GM21786 (cell line): ENCODE data around the gene CCT8.

Experiments used
- ATAC-seq: cut with Tn5 transposase; IDR thresholded peaks from one replicate; pipeline ENCODE4 v1.9.1; 2021; ENCODE audit not compliant: unreplicated experiment

The CCT8 gene

DNA sequence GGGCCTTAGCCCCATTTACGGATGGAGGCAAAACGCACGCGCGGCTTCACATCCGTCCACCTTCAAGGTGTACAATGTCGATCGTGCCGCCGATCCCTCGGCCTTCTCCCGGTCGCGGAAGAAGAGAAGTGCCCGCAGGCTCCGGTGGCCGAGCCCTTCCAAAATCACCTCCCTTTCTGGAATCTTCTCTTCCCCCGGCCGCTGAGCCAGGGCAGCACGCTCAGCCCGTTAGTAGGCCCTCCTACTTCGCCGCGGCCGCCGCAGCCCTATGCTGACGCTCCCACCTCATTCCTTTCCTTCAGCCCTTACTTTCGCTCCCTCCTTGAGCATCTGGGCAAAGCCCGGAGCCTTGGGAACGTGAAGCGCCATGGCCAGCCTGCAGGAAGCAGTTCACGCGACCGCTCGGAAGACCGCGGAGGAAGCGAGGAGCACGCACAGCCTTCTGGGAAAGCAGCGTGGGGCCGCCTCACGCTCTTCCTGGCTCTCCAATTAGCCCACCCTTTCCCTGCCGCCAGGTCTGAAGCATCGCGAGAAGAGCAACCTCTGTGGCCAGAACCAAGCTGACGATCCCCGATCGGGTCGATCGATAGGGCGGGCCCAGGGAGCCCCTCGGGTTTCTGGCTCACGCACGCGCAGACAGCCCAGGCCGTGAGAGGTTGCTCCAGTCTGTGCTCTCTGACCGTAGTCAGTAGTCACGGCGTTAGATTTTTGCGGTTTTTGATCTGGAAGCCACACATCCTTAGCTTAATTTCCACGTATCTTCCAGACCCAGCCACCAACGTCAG lies at the start of gene CCT8:
CCT8 (minus strand) TSS at position 427 of the 785 bp plus-strand sequence; CDS start at position 369, 58 bp downstream.
- ATAC-seq, result peak; percentile 94

DNA sequence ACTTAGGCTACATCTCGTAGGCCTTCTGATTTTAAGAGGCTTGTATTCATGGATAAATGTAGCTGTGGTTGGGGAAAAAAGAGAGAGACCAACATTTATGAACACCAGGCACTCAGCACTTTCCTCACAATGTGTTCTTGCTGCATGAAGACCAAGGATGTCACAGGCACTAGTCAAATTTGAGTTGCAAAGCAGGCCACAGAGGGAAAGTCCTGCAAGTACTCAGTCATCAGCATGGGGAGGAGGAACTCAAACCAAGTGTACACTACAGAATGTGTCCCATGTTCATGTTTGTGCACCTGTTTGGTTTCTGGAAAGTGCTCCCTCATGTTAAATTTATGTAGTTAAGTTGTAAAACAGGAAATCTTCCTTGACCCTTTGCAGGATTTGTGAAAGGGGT lies 48.3 kb upstream of the CCT8 start:
- ATAC-seq, result peak; percentile 56

DNA sequence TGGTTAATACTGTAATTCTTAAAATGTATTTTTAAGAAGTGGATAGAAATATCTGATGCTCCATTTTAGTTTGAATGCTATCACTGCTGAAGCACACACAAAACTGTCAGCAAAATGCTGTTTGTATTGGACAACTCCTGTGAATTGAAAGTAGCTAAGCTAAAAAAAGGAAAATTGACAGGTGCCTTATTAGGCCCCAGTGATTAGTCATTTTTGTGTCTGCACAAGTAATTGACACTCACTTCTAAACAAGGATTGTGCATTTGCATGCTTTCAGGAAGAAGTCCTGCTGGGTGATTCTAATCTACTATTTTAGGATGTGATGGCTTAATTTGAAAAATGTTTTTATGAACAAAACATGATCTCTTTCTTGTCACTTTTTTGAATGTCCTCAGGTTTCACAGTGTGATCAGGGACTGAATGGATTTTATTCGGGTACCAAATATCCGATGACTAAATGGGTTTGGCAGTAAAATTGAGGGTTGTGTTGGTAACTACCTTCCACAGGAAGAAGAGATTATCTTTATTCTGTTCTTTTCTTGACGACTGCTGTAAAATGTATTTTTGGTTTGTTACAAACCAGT lies 44.0 kb upstream of the CCT8 start:
- no peak for ATAC-seq

DNA sequence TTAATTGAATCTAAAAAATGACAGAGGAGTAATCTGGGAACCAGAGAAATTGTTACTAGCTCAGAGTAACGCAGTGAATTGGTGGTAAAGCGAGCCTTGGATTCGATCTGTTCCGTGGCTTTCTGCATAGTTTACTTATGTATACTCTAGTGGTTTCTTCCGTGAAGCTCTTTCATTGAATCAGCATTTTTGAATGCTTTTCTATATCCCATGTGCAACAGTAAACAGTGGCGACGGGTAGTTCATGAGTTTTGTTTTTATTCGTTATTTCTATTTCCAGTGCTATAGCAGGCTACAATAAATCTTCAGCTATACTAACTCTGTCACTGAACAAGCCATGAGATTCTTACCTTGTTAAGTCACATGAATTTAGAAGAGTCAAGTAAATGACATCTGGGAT lies 42.5 kb upstream of the CCT8 start:
- ATAC-seq, result no peak

- no peak for ATAC-seq
Measured at GRCh38 chr21:29114765-29115500, 41.5 kb upstream of the CCT8 start.

- ATAC-seq, result no peak
Measured at GRCh38 chr21:29105218-29105617, 31.8 kb upstream of the CCT8 start.

DNA sequence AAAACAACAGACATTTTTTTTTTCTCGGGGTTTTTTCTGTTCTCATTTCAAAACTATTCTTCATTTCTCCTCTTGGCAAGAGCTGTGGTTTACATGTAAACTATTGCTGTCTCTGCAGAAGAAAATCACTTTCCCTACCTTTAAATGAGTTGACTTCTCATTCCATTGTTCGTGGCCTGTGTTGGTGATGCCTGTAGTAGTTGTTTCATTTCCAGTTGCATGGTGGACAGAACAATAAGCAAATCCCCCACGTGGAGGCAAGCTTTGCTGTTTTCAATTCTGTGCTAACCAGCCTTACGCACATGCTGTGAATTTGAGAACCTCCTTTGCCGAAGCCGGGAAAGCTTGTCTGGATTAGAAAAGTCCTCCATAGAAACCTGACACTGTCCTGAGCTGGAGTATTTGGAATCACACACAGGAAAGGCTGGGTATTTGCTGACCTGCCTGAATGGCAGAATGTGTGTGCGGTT lies 30.8 kb upstream of the CCT8 start:
- no peak for ATAC-seq

DNA sequence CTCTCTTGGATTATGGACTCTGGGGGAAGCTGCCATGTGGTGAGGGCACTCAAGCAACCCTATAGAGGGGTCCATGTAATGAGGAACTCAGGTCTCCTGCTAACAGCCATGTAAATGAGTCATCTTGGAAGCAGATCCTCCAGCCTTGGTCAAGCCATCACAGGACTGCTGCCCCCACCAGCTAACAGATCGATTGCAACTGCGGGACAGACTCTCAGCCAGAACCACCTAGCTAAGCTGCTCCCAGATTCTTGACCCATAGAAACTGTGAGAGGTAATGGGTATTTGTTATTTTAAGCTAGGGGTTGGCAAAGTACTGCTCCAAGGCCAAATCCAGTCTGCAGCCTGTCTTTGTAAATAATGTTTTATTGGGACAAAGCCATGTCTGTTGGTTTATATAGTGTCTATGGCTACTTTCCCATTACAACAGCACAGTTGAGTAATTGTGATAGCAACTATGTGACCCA lies 29.4 kb upstream of the CCT8 start:
- no peak for ATAC-seq

- ATAC-seq, result no peak
Measured at GRCh38 chr21:29098156-29098555, 24.7 kb upstream of the CCT8 start.

- ATAC-seq, result no peak
Measured at GRCh38 chr21:29096218-29097015, 23.0 kb upstream of the CCT8 start.

DNA sequence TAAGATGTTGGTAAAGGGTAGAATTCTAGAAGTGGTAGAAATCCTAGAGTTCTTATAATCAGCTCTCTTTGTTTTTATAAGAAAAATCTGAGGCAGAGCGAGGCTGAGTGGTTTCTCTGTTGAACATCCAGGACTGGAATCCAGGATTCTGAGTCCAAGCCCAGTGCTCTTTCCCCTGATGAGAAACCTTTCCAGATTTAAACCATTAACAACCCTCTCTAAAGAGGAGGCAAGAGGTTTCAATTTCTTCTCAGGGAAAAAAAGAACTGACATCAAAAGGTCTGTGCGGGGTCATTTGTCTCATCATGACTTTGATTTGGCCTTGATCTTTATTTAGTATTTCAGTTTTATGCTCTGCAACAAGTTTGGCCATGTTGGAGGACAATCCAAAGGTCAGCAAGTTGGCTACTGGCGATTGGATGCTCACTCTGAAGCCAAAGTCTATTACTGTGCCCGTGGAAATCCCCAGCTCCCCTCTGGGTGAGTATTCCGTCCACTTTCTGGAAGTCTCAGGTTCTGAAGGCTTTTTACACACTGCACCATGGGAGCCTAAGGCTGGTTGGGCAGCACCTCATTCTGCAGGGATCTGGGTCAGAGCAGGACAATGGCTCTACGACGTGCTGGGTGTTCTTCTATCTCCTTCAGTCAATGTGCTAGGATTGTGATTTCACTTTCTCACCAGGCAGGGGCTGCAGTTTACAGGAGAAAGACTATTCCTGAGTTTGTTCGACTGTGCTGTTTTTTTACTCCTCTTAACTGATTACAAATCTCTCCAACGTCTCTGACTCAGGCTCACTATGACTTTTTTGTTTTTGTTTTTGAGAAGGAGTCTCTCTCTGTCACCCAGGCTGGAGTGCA lies 18.9 kb upstream of the CCT8 start:
- no peak for ATAC-seq

DNA sequence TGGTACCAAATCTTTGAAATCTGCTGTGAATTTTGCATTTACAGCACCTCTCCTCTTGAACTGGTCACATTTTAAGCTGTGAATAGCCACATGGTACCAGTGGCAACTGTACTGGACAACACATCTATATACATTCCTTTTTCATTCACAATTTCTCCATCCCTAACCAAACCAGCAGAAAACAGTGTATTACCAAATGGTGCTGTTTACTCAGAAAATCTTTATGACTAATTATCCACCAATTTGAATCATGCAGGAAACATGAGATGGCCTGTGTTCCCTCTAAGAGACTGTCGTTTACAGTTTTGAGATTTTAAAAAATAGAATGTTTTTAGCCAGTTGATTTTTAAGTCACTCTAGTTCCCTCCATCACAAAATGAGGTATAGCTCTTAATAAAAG lies 17.6 kb upstream of the CCT8 start:
- no peak for ATAC-seq

- ATAC-seq, result no peak
Measured at GRCh38 chr21:29085106-29085752, 11.8 kb upstream of the CCT8 start.

DNA sequence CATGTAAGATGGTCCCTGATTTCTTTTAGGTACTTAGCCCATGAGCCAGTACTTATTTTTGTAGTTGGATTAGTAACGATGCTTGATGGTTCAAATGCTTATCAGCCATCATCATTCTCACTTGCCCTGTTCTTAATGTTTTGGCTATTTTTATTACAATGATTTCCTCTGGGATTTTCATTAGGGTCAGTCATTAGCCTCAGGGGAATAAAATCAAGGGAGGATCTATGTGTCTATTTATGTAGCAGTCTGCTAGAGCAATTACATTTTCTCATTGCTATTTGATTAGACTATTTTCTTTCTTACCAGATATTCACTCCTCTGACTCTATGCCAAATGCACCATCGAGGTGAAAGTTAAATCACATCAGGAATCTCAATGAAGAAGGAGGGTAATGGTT lies 10.9 kb upstream of the CCT8 start:
- no peak for ATAC-seq

- ATAC-seq, result no peak
Measured at GRCh38 chr21:29083306-29083705, 9.9 kb upstream of the CCT8 start.

GRCh38 chr21:29082046-29082815 lies 8.8 kb upstream of the CCT8 start:
- ATAC-seq, result no peak

DNA sequence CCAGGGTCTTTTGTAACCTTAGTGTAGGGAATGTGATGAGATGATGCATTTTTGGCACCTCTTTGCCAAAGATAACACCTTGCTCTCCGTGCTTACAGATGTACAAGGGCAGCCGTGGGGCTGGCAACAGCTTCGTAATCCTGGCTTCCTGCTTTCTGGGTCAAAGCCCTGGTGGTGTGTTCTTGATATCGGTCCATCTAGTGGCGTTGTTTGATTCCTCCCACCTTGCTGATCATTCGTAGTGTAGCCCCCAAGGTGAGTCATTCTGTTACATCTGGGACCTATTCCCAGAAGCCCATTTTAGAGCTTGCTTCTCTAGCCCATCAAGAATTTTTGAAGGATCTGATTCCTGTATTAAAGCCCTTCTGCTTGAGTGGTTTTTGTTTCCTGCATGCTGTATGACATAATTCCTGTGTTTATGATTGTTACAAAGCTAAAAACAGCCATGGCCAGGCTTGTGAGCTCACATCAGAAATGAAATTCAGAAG lies 7.0 kb upstream of the CCT8 start:
- no peak for ATAC-seq

DNA sequence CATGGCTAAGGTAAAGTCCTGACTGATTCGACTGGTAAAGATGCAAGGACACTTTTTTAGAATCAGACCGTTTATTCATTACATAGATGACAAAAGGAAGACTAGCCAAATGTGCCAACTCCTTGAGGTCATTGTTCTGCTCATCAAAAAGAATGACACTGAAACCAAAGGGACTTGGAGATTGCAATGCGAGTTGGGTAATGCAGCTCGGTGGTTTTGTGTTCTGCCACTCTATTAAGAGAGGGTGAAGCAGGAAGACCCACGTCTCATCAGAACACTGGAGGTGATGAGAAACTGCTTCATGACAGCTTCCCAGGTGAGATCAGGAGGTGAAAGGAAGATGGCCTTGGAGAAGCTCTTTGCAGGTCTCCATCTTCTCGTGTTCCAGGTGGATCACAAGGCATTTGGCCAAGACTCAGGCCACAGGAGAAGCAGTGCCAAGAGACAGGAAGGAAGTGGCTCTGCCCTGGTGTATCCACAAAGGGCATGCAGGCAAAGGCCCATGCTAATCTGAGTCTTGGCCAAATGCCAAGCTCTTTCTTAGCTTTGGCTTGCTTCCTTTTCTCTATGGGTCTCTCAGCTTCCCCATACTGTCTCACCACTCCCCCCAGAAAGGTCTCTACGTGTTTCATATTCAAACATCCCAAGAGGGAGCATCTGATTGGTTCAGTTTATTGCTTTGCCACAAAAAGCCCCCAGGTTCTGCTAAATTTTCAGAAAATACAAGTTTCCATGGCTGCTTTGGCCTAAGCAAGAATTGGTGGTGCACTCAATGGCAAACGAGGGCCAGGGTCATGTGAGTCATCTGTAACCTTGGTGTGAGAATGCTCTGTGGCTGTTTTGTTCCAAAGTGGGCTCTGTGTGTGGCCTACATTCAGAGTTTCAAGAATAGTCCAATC lies 5.7 kb upstream of the CCT8 start:
- ATAC-seq, result peak; percentile 60
